Right cardiac atrium (tissue), 5 donors: Measurements from ENCODE around the gene CHRNA1. TPM values are rescaled to one million over a fixed set of nuclear protein-coding genes. Genes with fewer than 3 reads are reported as not detected.

ENCODE experiments used
- ATAC-seq, 2 donors: fragments of 200-7000 bp; cut with Tn5 transposase; one replicate each; pipeline versions ENCODE4 v1.8.0 to v1.9.1; 2020; ENCODE audit warnings: moderate library complexity in 2 of 2, mild to moderate bottlenecking in 1 of 2
- DNase-seq, 3 donors: peaks; one replicate each; pipeline ENCODE4 v3.0.0-alpha.2; 2020
- H3K27ac ChIP-seq: one replicate; pipeline ENCODE4 v1.5.1; 2013; ENCODE audit warnings: mild to moderate bottlenecking, low read length, control low read depth, moderate library complexity
- H3K27me3 ChIP-seq: one replicate; pipeline ENCODE4 v1.6.1; 2013; ENCODE audit not compliant: control insufficient read depth, insufficient read depth
- H3K4me1 ChIP-seq: one replicate; pipeline ENCODE4 v1.6.1; 2013; ENCODE audit warnings: low read length; ENCODE audit not compliant: control insufficient read depth, insufficient read depth
- H3K4me3 ChIP-seq: one replicate; pipeline ENCODE4 v1.5.1; 2013; ENCODE audit warnings: low read length, control low read depth
- H3K9me3 ChIP-seq: one replicate; pipeline ENCODE4 v1.6.1; 2013; ENCODE audit warnings: low read length; ENCODE audit not compliant: control insufficient read depth
- WGBS: extraction: QIAGEN DNeasy Blood & Tissue Kit; methylation state at CpG from one replicate; pipeline ENCODE4 v1.1.7; 2013; 5-methylcytosine and 5-hydroxymethylcytosine counted together
- intact Hi-C, 4 donors: fragments of 100-400 bp; cut with DNase I; formaldehyde crosslinking; loops; one replicate each; pipeline versions ENCODE4 v1.11.0 to v1.14.0; 2022 to 2023
- polyA plus RNA-seq: library from polyadenylated mRNA; stranded (reverse); fragments of 200-250 nt; gene quantifications from one replicate; pipeline ENCODE4 v1.2.3, GENCODE V29; 2013
- total RNA-seq, 4 donors: library from RNA; stranded (reverse); fragmentation: NEBNext Ultra II Directional; extraction: Animal tissue kit (Norgen Biotek cat#: 25700); gene quantifications; one replicate each; pipeline ENCODE4 v1.2.1, GENCODE V29; 2021
- donor health status: healthy with polysubstance abuse.
- donor health status: DM: no; HTN: yes; CAD: no.
- donor health status: DM: no; HTN: no; CAD: no.
- donor health status: DM: no; HTN: yes; CAD: no; lungs with severe emphysema.
- donor health status: DM: yes; HTN: yes; CAD: no.

Gene CHRNA1
- total and polyA plus RNA-seq, 5 donors = 0.20 to 0.95 (median 0.57) TPM; not detected in 2

DNA sequence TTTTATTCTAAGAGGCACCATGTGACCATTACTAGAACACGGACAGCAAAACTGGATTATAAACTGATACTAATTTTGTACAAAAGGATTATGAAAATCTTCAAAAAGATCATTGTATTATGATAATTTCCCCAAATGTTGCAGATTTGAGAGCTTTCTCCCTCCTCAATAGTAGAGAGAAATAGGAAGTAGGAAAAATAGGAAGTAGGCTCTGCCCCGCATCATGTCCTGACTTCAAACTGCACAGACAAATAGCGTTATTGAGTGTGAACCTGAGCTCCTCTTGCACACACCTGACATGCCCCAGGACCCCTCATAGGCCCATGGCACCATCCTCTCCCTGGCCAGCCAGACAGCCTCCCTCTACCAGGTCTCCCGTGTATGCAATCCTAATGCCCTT, 25.4 kb downstream of the CHRNA1 start:
- DNase-seq (no peak), ATAC-seq (no peak)
- Histone ChIP-seq H3K4me3 (no peak overlapping the region), H3K27me3 (no peaks in the 10 kb centered on the region), H3K4me1 (no peaks in the 10 kb centered on the region), H3K9me3 (no peaks in the 10 kb centered on the region), H3K27ac (no peak overlapping the region)
- WGBS = 79% methylated on average over 4 of the region's 4 CpGs
- intact Hi-C loops = no loop called here

DNA sequence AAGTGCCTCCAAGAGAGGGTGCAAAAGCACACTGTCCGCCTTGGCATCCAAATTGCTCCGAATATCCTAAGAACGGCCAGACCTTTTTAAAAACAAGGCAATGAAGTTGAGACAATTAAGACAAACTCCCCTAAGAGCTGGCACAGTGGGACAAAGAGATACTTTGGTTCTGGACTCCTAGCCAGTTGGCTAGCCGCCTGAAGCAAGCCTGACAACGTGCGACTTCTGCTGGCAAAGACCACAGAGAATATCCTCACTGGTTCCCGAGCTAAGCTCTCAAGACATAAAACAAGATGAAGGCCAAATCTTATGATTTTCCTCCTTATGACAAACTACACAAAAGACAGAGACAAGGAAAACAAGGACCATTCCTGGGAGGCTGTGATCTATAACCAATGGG, 32.7 kb downstream of the CHRNA1 start:
- Histone ChIP-seq H3K4me3 (no peak overlapping the region), H3K4me1 (no peaks in the 10 kb centered on the region), H3K9me3 (no peaks in the 10 kb centered on the region), H3K27me3 (no peaks in the 10 kb centered on the region), H3K27ac (no peak overlapping the region)
- intact Hi-C loops = no loop called here
- DNase-seq (no peak), ATAC-seq (no peak)
- WGBS = 66% methylated on average over 7 of the region's 7 CpGs

DNA sequence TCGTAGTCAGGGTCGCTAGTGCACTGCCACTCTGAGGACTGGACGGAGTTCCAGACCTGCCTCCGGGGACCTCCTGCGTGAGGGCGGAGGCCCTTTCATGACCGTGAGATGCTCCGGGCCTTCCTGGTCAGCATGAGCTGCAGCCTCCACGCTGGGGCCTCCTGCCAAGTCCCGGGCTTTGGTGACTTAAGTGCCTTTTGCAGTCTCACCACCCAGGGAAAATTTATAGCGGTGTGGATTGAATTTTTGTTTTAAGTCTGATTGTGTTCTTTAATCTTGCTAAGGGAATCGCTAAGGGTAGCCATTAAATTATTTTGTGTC, 33.6 kb downstream of the CHRNA1 start:
- no peaks in the 10 kb centered on the region for H3K9me3 ChIP-seq
- H3K4me1 ChIP-seq = no peaks in the 10 kb centered on the region
- 73% methylated on average over 12 of the region's 12 CpGs for WGBS
- ATAC-seq (peak in 1 of 2 donors; percentile 40), DNase-seq (peak in 2 of 3 donors; percentile 55 to 59)
- H3K27me3 ChIP-seq = no peaks in the 10 kb centered on the region
- no peak overlapping the region for H3K27ac ChIP-seq
- no peak overlapping the region for H3K4me3 ChIP-seq
- intact Hi-C loops = no loop called here

DNA sequence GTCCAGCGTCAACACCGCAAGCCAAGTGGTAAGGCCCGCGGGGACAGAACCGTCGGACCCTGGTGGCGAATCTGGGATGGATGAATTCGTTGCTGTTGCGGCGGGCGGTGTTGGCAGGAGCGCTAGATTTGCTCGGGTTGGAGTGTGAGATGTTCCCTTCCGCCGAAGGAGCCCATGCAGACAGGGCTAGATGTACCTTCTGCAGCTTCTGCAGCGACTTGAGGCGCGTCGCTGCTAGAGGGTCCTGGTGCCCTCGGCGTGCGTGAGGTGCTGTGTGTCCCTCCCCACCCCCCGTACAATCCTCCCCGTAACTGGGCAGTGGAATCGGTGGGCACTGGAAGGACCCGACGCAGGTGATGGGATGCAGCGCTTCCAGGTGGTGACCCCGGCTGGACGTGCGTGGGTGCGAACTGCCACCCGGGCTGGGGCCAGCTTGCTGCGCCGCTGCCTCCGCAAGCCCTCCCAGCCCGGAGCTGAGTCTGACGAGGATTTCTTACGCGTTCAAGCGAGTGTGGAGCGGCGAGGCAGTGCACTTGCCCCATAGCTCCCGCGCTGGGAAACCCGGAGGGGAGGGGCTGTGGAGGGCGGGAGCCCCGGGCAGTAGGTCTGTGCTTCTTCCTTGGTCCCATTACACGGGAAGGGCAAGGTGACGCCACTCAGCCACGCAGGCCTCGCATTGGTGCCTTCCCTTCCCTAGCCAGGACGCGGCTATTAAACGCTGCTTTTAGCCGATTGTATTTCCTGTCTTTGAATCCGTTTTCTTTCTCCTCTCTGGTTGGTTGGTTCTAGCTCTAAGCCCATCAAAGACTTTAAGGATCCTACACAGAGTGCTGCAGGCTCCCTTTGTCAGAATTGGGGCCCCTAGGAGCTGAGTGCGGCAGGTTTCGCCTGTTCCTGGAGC, 34.2 kb downstream of the CHRNA1 start:
- Histone ChIP-seq H3K9me3 (no peaks in the 10 kb centered on the region), H3K27me3 (no peaks in the 10 kb centered on the region), H3K27ac (no peak overlapping the region), H3K4me1 (no peaks in the 10 kb centered on the region), H3K4me3 (peak overlapping the region; percentile 33)
- ATAC-seq (peak; percentile 74 to 85), DNase-seq (peak in 2 of 3 donors; percentile 57 to 68)
- intact Hi-C loops = no loop called here
- WGBS = 8% methylated on average over 59 of the region's 59 CpGs

DNA sequence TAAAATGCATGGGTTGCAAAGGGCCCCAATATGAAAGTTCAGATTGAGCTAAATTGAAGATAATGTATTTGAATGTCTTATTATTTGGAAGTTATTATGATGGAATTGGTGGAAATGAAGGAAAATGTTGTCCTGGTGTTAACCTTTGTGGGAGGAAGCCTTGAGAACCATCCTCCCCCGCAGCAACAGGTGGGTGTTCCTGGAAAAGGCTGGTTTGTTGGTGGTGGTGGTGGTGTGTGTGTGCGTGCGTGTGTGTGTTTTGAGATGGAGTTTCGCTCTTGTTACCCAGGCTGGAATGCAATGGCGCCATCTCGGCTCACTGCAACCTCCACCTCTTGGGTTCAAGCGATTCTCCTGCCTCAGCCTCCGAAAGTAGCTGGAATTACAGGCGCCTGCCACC, 36.2 kb downstream of the CHRNA1 start:
- no peaks in the 10 kb centered on the region for H3K9me3 ChIP-seq
- DNase-seq (no peak), ATAC-seq (no peak)
- H3K4me3 ChIP-seq = no peak overlapping the region
- H3K27me3 ChIP-seq = no peaks in the 10 kb centered on the region
- no peaks in the 10 kb centered on the region for H3K4me1 ChIP-seq
- intact Hi-C loops = no loop called here
- no peak overlapping the region for H3K27ac ChIP-seq
- 96% methylated on average over 9 of the region's 9 CpGs for WGBS

DNA sequence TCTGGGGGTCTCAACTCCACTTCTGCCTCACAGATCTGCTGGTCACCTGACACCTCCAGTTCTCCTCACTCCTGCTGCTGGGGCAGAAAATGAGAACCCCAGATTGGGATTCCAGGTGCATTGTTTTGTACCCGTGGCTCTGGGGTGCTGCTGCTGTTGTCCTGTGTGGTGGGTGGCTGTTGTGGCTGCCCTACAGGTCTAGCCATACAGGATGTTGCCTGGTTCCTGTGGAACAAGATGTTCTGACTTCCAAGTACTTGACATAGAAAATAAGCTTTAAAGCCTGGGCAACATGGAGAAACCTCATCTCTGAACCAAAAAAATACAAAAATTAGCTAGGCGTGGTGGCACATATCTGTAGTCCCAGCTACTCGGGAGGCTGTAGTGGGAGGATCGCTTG, 38.1 kb downstream of the CHRNA1 start:
- no peak for ATAC-seq
- no peak overlapping the region for H3K4me3 ChIP-seq
- H3K27me3 ChIP-seq = no peaks in the 10 kb centered on the region
- no peaks in the 10 kb centered on the region for H3K4me1 ChIP-seq
- intact Hi-C loops = no loop called here
- H3K27ac ChIP-seq = no peak overlapping the region
- H3K9me3 ChIP-seq = no peaks in the 10 kb centered on the region
- no peak for DNase-seq
- WGBS = 58% methylated on average over 4 of the region's 4 CpGs

DNA sequence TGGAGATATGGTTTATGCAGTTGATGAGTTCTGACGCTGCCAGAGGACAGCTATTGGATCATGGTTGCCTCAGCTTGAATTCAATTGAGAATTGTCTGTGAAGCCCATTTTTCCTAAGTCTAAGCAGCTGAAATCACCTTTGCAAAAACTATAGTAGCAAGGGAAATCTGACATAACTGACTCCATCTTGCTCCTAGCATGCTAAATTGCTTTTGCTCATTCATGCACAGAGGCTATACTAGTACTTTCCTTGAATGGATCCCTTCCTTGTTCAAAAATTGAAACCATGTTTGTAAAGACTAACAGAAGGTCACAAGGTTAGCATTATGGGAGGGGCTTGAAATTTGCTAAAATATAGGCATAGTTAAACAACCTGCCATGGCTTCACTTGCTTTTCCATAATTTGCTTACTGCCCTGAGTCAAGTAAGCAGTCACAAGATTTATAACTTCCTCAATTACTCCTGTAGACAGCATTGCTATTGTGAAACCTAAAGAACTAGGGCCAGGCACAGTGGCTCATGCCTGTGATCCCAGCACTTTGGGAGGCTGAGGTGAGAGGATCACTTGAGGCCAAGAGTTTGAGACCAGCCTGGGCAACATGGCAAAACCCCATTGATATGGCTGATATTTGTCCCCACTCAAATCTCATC, 41.2 kb downstream of the CHRNA1 start:
- intact Hi-C loops = no loop called here
- ATAC-seq (no peak), DNase-seq (no peak)
- Histone ChIP-seq H3K9me3 (peaks cover 2% of the 10 kb centered on the region), H3K4me1 (no peaks in the 10 kb centered on the region), H3K27me3 (no peaks in the 10 kb centered on the region), H3K27ac (no peak overlapping the region), H3K4me3 (no peak overlapping the region)
- WGBS = 94% methylated on average over 1 of the region's 1 CpG

DNA sequence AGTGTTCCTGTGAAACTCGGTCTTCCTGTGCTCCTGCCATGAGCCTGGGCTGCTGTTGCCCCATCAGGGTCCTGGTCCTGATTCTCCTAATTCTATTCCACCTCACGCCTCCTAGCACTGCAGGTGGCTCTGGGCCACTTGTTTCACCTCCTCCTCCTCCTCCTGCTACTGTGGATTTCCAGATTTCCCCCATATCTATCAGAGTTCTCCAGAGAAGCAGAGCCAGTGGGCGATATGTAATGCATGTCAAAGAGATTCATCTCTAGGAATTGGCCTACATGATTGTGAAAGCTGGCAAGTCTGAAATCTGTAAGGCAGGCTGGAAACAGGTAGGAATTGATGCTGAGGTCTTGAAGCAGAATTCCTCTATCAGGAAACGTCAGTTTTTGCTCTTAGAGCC, 45.3 kb downstream of the CHRNA1 start:
- WGBS = 71% methylated on average over 4 of the region's 4 CpGs
- Histone ChIP-seq H3K9me3 (peaks cover 2% of the 10 kb centered on the region), H3K4me1 (no peaks in the 10 kb centered on the region), H3K27me3 (no peaks in the 10 kb centered on the region), H3K4me3 (no peak overlapping the region), H3K27ac (no peak overlapping the region)
- DNase-seq = no peak
- no peak for ATAC-seq
- intact Hi-C loops = no loop called here

DNA sequence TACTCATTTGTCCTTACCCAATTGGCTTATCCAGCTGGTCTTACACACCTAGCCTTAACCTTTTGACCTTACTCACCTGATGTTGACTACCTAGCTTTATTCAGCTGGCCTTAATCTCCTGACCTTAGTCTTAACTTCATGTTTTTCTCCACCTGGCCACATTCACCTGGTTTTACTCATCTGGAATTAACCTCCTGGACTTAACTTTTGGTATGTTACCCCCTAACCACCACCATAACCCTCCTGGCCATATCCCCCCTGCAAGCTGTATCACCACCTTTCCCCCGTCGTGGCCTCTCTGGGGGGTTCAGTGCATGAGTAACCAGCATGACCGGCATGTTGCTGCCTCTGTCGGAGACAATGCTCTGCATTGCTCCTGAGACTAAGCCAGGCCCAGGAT, 45.7 kb downstream of the CHRNA1 start:
- DNase-seq (no peak), ATAC-seq (no peak)
- no peaks in the 10 kb centered on the region for H3K27me3 ChIP-seq
- H3K9me3 ChIP-seq = peaks cover 2% of the 10 kb centered on the region
- no peak overlapping the region for H3K27ac ChIP-seq
- H3K4me3 ChIP-seq = no peak overlapping the region
- H3K4me1 ChIP-seq = no peaks in the 10 kb centered on the region
- WGBS = 68% methylated on average over 4 of the region's 4 CpGs
- intact Hi-C loops = no loop called here

DNA sequence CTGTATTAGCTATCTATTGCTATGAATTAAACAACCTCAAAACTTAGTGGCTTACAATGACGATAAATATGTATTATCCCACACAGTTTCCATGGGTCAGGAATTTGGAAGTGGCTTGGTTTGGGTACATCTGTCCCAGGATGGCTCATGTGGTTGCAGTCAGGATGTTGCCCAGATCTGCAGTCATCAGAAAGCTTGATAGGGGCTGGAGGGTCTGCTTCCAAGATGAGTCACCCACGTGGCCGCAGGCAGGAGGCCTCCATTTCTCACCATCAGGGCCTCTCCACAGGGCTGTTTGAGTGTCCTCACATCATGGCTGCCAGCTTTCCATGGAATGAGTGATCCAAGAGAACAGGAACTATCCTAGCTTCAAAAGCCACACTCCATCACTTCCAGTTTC, 46.4 kb downstream of the CHRNA1 start:
- Histone ChIP-seq H3K9me3 (peaks cover 2% of the 10 kb centered on the region), H3K27ac (no peak overlapping the region), H3K4me1 (no peaks in the 10 kb centered on the region), H3K4me3 (no peak overlapping the region), H3K27me3 (no peaks in the 10 kb centered on the region)
- DNase-seq (no peak), ATAC-seq (no peak)
- intact Hi-C loops = no loop called here
- WGBS = 92% methylated on average over 3 of the region's 3 CpGs

DNA sequence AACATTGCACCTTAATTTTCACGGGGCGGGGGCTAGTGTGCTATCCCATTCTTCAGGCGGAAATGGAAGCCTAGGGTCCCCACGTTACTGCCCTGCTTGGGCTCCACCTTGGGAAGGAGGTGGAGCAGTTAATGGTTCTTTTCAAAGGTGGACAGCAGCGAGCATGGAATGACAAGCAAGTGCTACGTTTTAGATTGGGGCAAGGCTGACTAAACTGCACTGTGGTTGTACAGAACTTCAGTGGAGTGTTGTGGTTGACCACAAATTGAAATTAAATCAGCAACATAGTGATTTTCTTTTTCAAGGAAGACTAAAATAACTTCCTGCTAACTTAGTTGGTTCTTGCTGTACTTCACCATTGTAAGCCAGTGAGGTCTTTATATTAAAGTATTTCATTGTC, 47.0 kb downstream of the CHRNA1 start:
- Histone ChIP-seq H3K4me3 (no peak overlapping the region), H3K27me3 (no peaks in the 10 kb centered on the region), H3K27ac (no peak overlapping the region), H3K4me1 (no peaks in the 10 kb centered on the region), H3K9me3 (peaks cover 2% of the 10 kb centered on the region)
- intact Hi-C loops = no loop called here
- no peak for DNase-seq
- WGBS = 80% methylated on average over 6 of the region's 6 CpGs
- no peak for ATAC-seq
